ENCODE data around the gene NCKIPSD. TPM values are rescaled to one million over a fixed set of nuclear protein-coding genes. Genes with fewer than 3 reads are reported as not detected.

Gene NCKIPSD
- total RNA-seq, 2 experiments from 2014 or later, result 36.5 to 38.5 TPM

GRCh38 chr3:48637305-48637704 is 48.4 kb downstream of the NCKIPSD start:
- peaks cover 18% of the 10 kb centered on the region for H3K4me1 Mint-ChIP-seq (ENCODE audit: low read depth)
- no peak for DNase-seq
- ChIA-PET POLR2A (no interaction called here), CTCF (interaction anchor here (1.4 kb wide), 1 partner anchor 201 kb away, joined by 4 read pairs; no protein-coding TSS in a partner anchor)
- no peak overlapping the region for H3K27ac Mint-ChIP-seq
- no peaks in the 10 kb centered on the region for H3K27me3 Mint-ChIP-seq
- no peak overlapping the region for H3K4me3 Mint-ChIP-seq
- peaks cover 6% of the 10 kb centered on the region for H3K36me3 Mint-ChIP-seq
- H3K9me3 Mint-ChIP-seq, result no peaks in the 10 kb centered on the region
- intact Hi-C loops (cut with micrococcal nuclease), result no loop called here

- peak overlapping the region; percentile 89 for H3K4me3 Mint-ChIP-seq
- DNase-seq, result no peak
- H3K27ac Mint-ChIP-seq, result no peak overlapping the region
- H3K36me3 Mint-ChIP-seq, result peaks cover 4% of the 10 kb centered on the region
- POLR2A ChIA-PET, result interaction anchor here (0.6 to 2.3 kb wide), 12 partner anchors 11 to 336 kb away, joined by 3 to 11 read pairs (median 4); partner anchors contain the start of genes CELSR3, NME6, PFKFB4 and UQCRC1
- CTCF ChIA-PET, result interaction anchor here (0.6 to 3.6 kb wide), 23 partner anchors 12 to 336 kb away, joined by 3 to 38 read pairs (median 5); partner anchors contain the start of genes CCDC51, CELSR3, NCKIPSD and PFKFB4
- peaks cover 18% of the 10 kb centered on the region for H3K4me1 Mint-ChIP-seq (ENCODE audit: low read depth)
- H3K27me3 Mint-ChIP-seq, result no peaks in the 10 kb centered on the region
- H3K9me3 Mint-ChIP-seq, result no peaks in the 10 kb centered on the region
- intact Hi-C loops (cut with micrococcal nuclease), result no loop called here
Observed at GRCh38 chr3:48636149-48636655, 49.5 kb downstream of the NCKIPSD start.

- Mint-ChIP-seq H3K36me3 (peaks cover 4% of the 10 kb centered on the region), H3K4me1 (ENCODE audit: low read depth) (peaks cover 18% of the 10 kb centered on the region), H3K27me3 (no peaks in the 10 kb centered on the region), H3K9me3 (no peaks in the 10 kb centered on the region), H3K27ac (no peak within 1 kb of the TSS), H3K4me3 (peak within 1 kb of the TSS; percentile 89)
- POLR2A ChIA-PET, result interaction anchor here (0.8 to 2.3 kb wide), 12 partner anchors 10 to 335 kb away, joined by 3 to 11 read pairs (median 4); partner anchors contain the start of genes CELSR3, NME6, PFKFB4 and UQCRC1
- DNase-seq, result peak; percentile 97
- intact Hi-C loops (cut with micrococcal nuclease), result loop anchor here (1.0 to 2.0 kb wide), 8 partner anchors 21 to 447 kb away; partner anchors contain the start of genes CDC25A and UQCRC1
- CTCF ChIA-PET, result interaction anchor here (0.6 to 3.6 kb wide), 30 partner anchors 11 to 395 kb away, joined by 3 to 38 read pairs (median 4); partner anchors contain the start of genes CCDC51, CELSR3, NCKIPSD and PFKFB4
Observed at GRCh38 chr3:48635222-48636021, 50.3 kb downstream of the NCKIPSD start, which contains the start of gene SLC26A6. TSS of gene SLC26A6 (minus strand) at chr3:48635461. CDS start at chr3:48635393, 68 bp downstream.

GRCh38 chr3:48634661-48635221 is 51.0 kb downstream of the NCKIPSD start:
- peak; percentile 64 for DNase-seq
- peak overlapping the region; percentile 89 for H3K4me3 Mint-ChIP-seq
- ChIA-PET POLR2A (interaction anchor here (0.9 to 2.3 kb wide), 6 partner anchors 9 to 161 kb away, joined by 3 to 11 read pairs (median 6); partner anchors contain the start of genes CELSR3 and UQCRC1), CTCF (interaction anchor here (0.7 to 3.6 kb wide), 24 partner anchors 11 to 394 kb away, joined by 3 to 38 read pairs (median 6); partner anchors contain the start of genes CELSR3, NCKIPSD, PFKFB4 and TMEM89)
- peaks cover 18% of the 10 kb centered on the region for H3K4me1 Mint-ChIP-seq (ENCODE audit: low read depth)
- H3K36me3 Mint-ChIP-seq, result peaks cover 7% of the 10 kb centered on the region
- H3K9me3 Mint-ChIP-seq, result no peaks in the 10 kb centered on the region
- no peak overlapping the region for H3K27ac Mint-ChIP-seq
- intact Hi-C loops (cut with micrococcal nuclease), result loop anchor here (1.0 to 2.0 kb wide), 8 partner anchors 20 to 446 kb away; partner anchors contain the start of genes CDC25A and UQCRC1
- no peaks in the 10 kb centered on the region for H3K27me3 Mint-ChIP-seq

GRCh38 chr3:48633743-48634142 is 52.0 kb downstream of the NCKIPSD start:
- POLR2A ChIA-PET, result interaction anchor here (1.6 kb wide), 1 partner anchor 10 kb away, joined by 3 read pairs; no protein-coding TSS in a partner anchor
- Mint-ChIP-seq H3K4me1 (ENCODE audit: low read depth) (peaks cover 18% of the 10 kb centered on the region), H3K27ac (no peak overlapping the region), H3K27me3 (no peaks in the 10 kb centered on the region), H3K4me3 (no peak overlapping the region), H3K9me3 (no peaks in the 10 kb centered on the region), H3K36me3 (peaks cover 12% of the 10 kb centered on the region)
- CTCF ChIA-PET, result interaction anchor here (0.8 to 3.6 kb wide), 5 partner anchors 22 to 85 kb away, joined by 3 to 38 read pairs (median 29); partner anchors contain the start of genes NCKIPSD, PFKFB4 and UQCRC1
- intact Hi-C loops (cut with micrococcal nuclease), result loop anchor here (2.0 kb wide), 1 partner anchor 161 kb away; no protein-coding TSS in a partner anchor
- no peak for DNase-seq

GRCh38 chr3:48633256-48633655 is 52.5 kb downstream of the NCKIPSD start:
- no peak for DNase-seq
- ChIA-PET CTCF (interaction anchor here (1.8 to 3.6 kb wide), 2 partner anchors 22 to 84 kb away, joined by 6 to 38 read pairs; partner anchors contain the start of gene UQCRC1), POLR2A (interaction anchor here (1.6 kb wide), 1 partner anchor 10 kb away, joined by 3 read pairs; no protein-coding TSS in a partner anchor)
- Mint-ChIP-seq H3K27ac (no peak overlapping the region), H3K27me3 (no peaks in the 10 kb centered on the region), H3K36me3 (peaks cover 13% of the 10 kb centered on the region), H3K4me1 (ENCODE audit: low read depth) (peaks cover 18% of the 10 kb centered on the region), H3K4me3 (no peak overlapping the region), H3K9me3 (no peaks in the 10 kb centered on the region)
- intact Hi-C loops (cut with micrococcal nuclease), result no loop called here

GRCh38 chr3:48631516-48632448 is 53.9 kb downstream of the NCKIPSD start:
- ChIA-PET POLR2A (no interaction called here), CTCF (interaction anchor here (0.8 kb wide), 1 partner anchor 196 kb away, joined by 3 read pairs; no protein-coding TSS in a partner anchor)
- Mint-ChIP-seq H3K36me3 (peaks cover 20% of the 10 kb centered on the region), H3K4me3 (no peak overlapping the region), H3K27ac (no peak overlapping the region), H3K27me3 (no peaks in the 10 kb centered on the region), H3K4me1 (ENCODE audit: low read depth) (peaks cover 15% of the 10 kb centered on the region), H3K9me3 (no peaks in the 10 kb centered on the region)
- intact Hi-C loops (cut with micrococcal nuclease), result no loop called here
- DNase-seq, result no peak

GRCh38 chr3:48630833-48631232 is 54.9 kb downstream of the NCKIPSD start:
- H3K36me3 Mint-ChIP-seq, result peaks cover 24% of the 10 kb centered on the region
- H3K27ac Mint-ChIP-seq, result no peak overlapping the region
- POLR2A ChIA-PET, result no interaction called here
- CTCF ChIA-PET, result interaction anchor here (0.8 kb wide), 1 partner anchor 195 kb away, joined by 3 read pairs; no protein-coding TSS in a partner anchor
- intact Hi-C loops (cut with micrococcal nuclease), result no loop called here
- no peak for DNase-seq
- H3K4me1 Mint-ChIP-seq (ENCODE audit: low read depth), result peaks cover 8% of the 10 kb centered on the region
- no peaks in the 10 kb centered on the region for H3K27me3 Mint-ChIP-seq
- H3K9me3 Mint-ChIP-seq, result no peaks in the 10 kb centered on the region
- H3K4me3 Mint-ChIP-seq, result no peak overlapping the region

GRCh38 chr3:48630407-48630806 is 55.3 kb downstream of the NCKIPSD start:
- H3K27me3 Mint-ChIP-seq, result no peaks in the 10 kb centered on the region
- no peaks in the 10 kb centered on the region for H3K9me3 Mint-ChIP-seq
- intact Hi-C loops (cut with micrococcal nuclease), result no loop called here
- H3K27ac Mint-ChIP-seq, result no peak overlapping the region
- no peak for DNase-seq
- POLR2A ChIA-PET, result no interaction called here
- H3K4me1 Mint-ChIP-seq (ENCODE audit: low read depth), result peaks cover 7% of the 10 kb centered on the region
- peaks cover 26% of the 10 kb centered on the region for H3K36me3 Mint-ChIP-seq
- CTCF ChIA-PET, result no interaction called here
- H3K4me3 Mint-ChIP-seq, result no peak overlapping the region

GRCh38 chr3:48629894-48630293 is 55.8 kb downstream of the NCKIPSD start:
- Mint-ChIP-seq H3K4me1 (ENCODE audit: low read depth) (peaks cover 8% of the 10 kb centered on the region), H3K4me3 (no peak overlapping the region), H3K36me3 (peaks cover 28% of the 10 kb centered on the region), H3K9me3 (no peaks in the 10 kb centered on the region), H3K27me3 (no peaks in the 10 kb centered on the region), H3K27ac (no peak overlapping the region)
- ChIA-PET POLR2A (no interaction called here), CTCF (no interaction called here)
- intact Hi-C loops (cut with micrococcal nuclease), result no loop called here
- DNase-seq, result no peak
